LHCN-M2 (cell line): ENCODE measurements around the gene THSD7B. TPM values are rescaled to one million over a fixed set of nuclear protein-coding genes. Genes with fewer than 3 reads are reported as not detected.
"Not testable (repeated sequence)": the region's sequence is repeated elsewhere in the genome, so short reads cannot be mapped to it uniquely, and the experiment has no call there.

ENCODE experiments used
- DNase-seq: peaks from one replicate; pipeline ENCODE4 v3.0.0-alpha.2; 2012; ENCODE audit warnings: low read depth
- total RNA-seq: library from RNA; depleted of rRNA; stranded (reverse); fragments of >200 nt; gene quantifications from 2 replicates; pipeline ENCODE4 v1.2.3, GENCODE V29; 2014

Gene THSD7B
- total RNA-seq, 1 experiment from 2014 or later: not detected

- DNase-seq: no peak
These were observed 164.2 kb downstream of the THSD7B start for GRCh38 chr2:136929531-136929930.

GRCh38 chr2:136932700-136933099 is 167.4 kb downstream of the THSD7B start:
- peak; percentile 0 for DNase-seq

GRCh38 chr2:136935119-136935518 is 169.8 kb downstream of the THSD7B start:
- DNase-seq: no peak

- DNase-seq: no peak
These were observed 190.7 kb downstream of the THSD7B start for GRCh38 chr2:136956050-136956449.

GRCh38 chr2:136957044-136957443 is 191.7 kb downstream of the THSD7B start:
- DNase-seq: no peak

GRCh38 chr2:136962105-136962725 is 196.9 kb downstream of the THSD7B start:
- no peak for DNase-seq

- DNase-seq: no peak
These were observed 201.1 kb downstream of the THSD7B start for GRCh38 chr2:136966485-136966884.

GRCh38 chr2:136980303-136980702 is 215.0 kb downstream of the THSD7B start:
- no peak for DNase-seq

- not testable (repeated sequence) for DNase-seq
These were observed 216.3 kb downstream of the THSD7B start for GRCh38 chr2:136981689-136982088.

GRCh38 chr2:136985044-136985443 is 219.7 kb downstream of the THSD7B start:
- DNase-seq: no peak

- DNase-seq: no peak
These were observed 221.4 kb downstream of the THSD7B start for GRCh38 chr2:136986605-136987221.

- no peak for DNase-seq
These were observed 225.0 kb downstream of the THSD7B start for GRCh38 chr2:136990316-136990715.

- DNase-seq: no peak
These were observed 229.4 kb downstream of the THSD7B start for GRCh38 chr2:136994793-136995192.

- DNase-seq: peak; percentile 3
These were observed 232.2 kb downstream of the THSD7B start for GRCh38 chr2:136997557-136997956.

- no peak for DNase-seq
These were observed 235.5 kb downstream of the THSD7B start for GRCh38 chr2:137000811-137001210.

GRCh38 chr2:137002896-137003295 is 237.6 kb downstream of the THSD7B start:
- DNase-seq: no peak

- no peak for DNase-seq
These were observed 239.9 kb downstream of the THSD7B start for GRCh38 chr2:137005210-137005609.

- DNase-seq: no peak
These were observed 242.6 kb downstream of the THSD7B start for GRCh38 chr2:137007938-137008337.

- no peak for DNase-seq
These were observed 244.6 kb downstream of the THSD7B start for GRCh38 chr2:137009953-137010352.

GRCh38 chr2:137020452-137021196 is 255.3 kb downstream of the THSD7B start:
- DNase-seq: no peak

- no peak for DNase-seq
These were observed 256.4 kb downstream of the THSD7B start for GRCh38 chr2:137021763-137022162.

- no peak for DNase-seq
These were observed 257.9 kb downstream of the THSD7B start for GRCh38 chr2:137023205-137023604.

GRCh38 chr2:137031731-137032130 is 266.4 kb downstream of the THSD7B start:
- no peak for DNase-seq
